Kidney (tissue), 14 donors: ENCODE data around the gene IL22. TPM values are rescaled to one million over a fixed set of nuclear protein-coding genes. Genes with fewer than 3 reads are reported as not detected.

Source experiments
- DNase-seq, 5 donors: peaks; one replicate each; pipeline ENCODE4 v3.0.0-alpha.2; 2013 to 2020
- FAIRE-seq: peaks from 2 replicates; lab custom pipeline; 2012; peaks lifted over from hg19 to GRCh38; lab: Jason Lieb, UNC
- H3K27ac ChIP-seq, 2 donors: one replicate each; pipeline ENCODE4 v1.7.0; 2013; ENCODE audit warnings: low read depth in 2 of 2, low read length in 2 of 2, inconsistent platforms in 1 of 2
- H3K27me3 ChIP-seq: one replicate; pipeline ENCODE4 v1.7.1; 2013; ENCODE audit warnings: low read length, inconsistent platforms; ENCODE audit not compliant: control insufficient read depth, insufficient read depth
- H3K36me3 ChIP-seq, 3 donors: one replicate each; pipeline versions ENCODE4 v1.7.0 to v1.7.1; 2013; ENCODE audit warnings: low read length in 3 of 3, control low read depth in 1 of 3, inconsistent platforms in 1 of 3; ENCODE audit not compliant: insufficient read depth in 3 of 3, control insufficient read depth in 2 of 3
- H3K4me1 ChIP-seq, 3 donors: one replicate each; pipeline versions ENCODE4 v1.7.0 to v1.7.1; 2013; ENCODE audit warnings: low read length in 3 of 3, inconsistent platforms in 1 of 3, low read depth in 1 of 3; ENCODE audit not compliant: control insufficient read depth in 2 of 3, insufficient read depth in 2 of 3
- H3K4me3 ChIP-seq, 3 donors: one replicate each; pipeline versions ENCODE4 v1.7.0 to v1.8.1; 2013; ENCODE audit warnings: low read length in 3 of 3, control low read depth in 1 of 3, inconsistent platforms in 1 of 3
- H3K9ac ChIP-seq, 3 donors: one replicate each; pipeline versions ENCODE4 v1.7.0 to v1.7.1; 2013; ENCODE audit warnings: low read length in 3 of 3, control low read depth in 1 of 3, inconsistent platforms in 1 of 3
- H3K9me3 ChIP-seq, 3 donors: one replicate each; pipeline versions ENCODE4 v1.7.0 to v1.7.1; 2013; ENCODE audit warnings: low read length in 3 of 3, control low read depth in 1 of 3, inconsistent platforms in 1 of 3; ENCODE audit not compliant: control insufficient read depth in 2 of 3, insufficient read depth in 1 of 3
- CTCF ChIP-seq: IDR thresholded peaks from 3 replicates; pipeline ENCODE4 v1.5.1; 2012; ENCODE audit warnings: mild to moderate bottlenecking, moderate library complexity, borderline replicate concordance; ENCODE audit not compliant: insufficient read depth; ENCODE audit errors: extremely low read depth
- intact Hi-C: fragments of 100-400 bp; cut with DNase I; formaldehyde crosslinking; loops from one replicate; pipeline ENCODE4 v1.11.1; 2022
- polyA plus RNA-seq: library from polyadenylated mRNA; stranded (reverse); fragments of 350-450 nt; fragmentation: Illumina TruSeq; extraction: RNeasy Lipid Tissue Mini Kit (QIAGEN cat#74804); gene quantifications from one replicate; pipeline ENCODE4 v1.2.3, GENCODE V29; 2014; ENCODE audit warnings: low read depth, low replicate concordance; ENCODE audit not compliant: insufficient read depth
- total RNA-seq: library from RNA; stranded (reverse); fragmentation: NEBNext Ultra II Directional; extraction: Animal tissue kit (Norgen Biotek cat#: 25700); gene quantifications from one replicate; pipeline ENCODE4 v1.2.1, GENCODE V29; 2021
- donor health status: control.
- donor health status: control.
- donor health status: control.
- donor health status: control.
- donor health status: control.
- donor health status: DM: yes; HTN: yes; CAD: no.
- donor health status: Normal renal cell carcinoma (clear cell type).

IL22 gene
- total and polyA plus RNA-seq, 2 donors from 2014 or later, result not detected

GRCh38 chr12:68293347-68293746 lies 39.9 kb upstream of the IL22 start:
- DNase-seq (no peak), FAIRE-seq (no peak)
- H3K9me3 ChIP-seq, result no peaks in the 10 kb centered on the region
- H3K36me3 ChIP-seq, result peaks cover 0 to 3% (median 0%) of the 10 kb centered on the region in 3 donors
- no peak overlapping the region for H3K9ac ChIP-seq
- H3K27ac ChIP-seq, result no peak overlapping the region
- no peak overlapping the region for H3K4me3 ChIP-seq
- intact Hi-C loops, result no loop called here
- no peaks in the 10 kb centered on the region for H3K27me3 ChIP-seq
- no peaks in the 10 kb centered on the region for H3K4me1 ChIP-seq
- no peak for TF ChIP-seq CTCF

DNA sequence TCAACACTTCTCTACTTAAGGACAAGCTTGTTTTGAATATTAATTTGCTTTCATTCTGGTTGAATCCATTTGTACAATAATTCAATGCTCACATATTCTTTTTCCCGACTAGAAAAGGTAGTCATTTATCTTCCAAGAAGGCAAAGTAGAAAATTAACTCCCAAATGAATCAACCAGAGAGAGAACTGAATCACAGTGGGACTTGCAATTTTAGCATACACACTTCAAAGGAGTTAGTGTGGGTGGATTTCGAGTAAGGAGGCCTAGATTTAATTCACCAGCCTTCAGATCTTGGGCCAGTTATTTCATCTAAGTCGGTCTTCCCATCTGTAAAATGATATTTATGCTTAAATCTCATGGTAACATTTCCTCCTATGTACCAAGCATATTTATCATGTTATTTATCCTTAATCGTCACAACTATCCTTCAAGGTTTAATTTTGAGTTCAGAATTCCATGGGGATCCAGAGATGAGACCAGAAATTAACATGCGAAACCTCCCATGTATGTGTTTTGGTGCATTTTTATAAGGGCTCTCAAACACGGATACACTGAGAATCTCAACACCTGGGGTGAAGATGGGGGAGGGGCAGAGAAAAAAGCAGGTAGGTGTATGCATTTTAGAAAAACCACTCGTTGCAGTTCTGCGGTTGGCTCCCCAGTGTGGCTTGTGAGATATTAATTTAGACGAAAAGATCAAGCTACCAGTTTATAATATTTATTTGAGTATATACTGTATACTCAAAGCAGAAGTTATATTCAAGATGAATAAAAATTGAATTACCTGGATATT lies 38.9 kb upstream of the IL22 start:
- Histone ChIP-seq H3K36me3 (no peaks in the 10 kb centered on the region), H3K4me3 (no peak overlapping the region), H3K27ac (no peak overlapping the region), H3K4me1 (no peaks in the 10 kb centered on the region), H3K9me3 (no peaks in the 10 kb centered on the region), H3K9ac (no peak overlapping the region), H3K27me3 (no peaks in the 10 kb centered on the region)
- intact Hi-C loops, result no loop called here
- FAIRE-seq, result no peak
- DNase-seq, result no peak
- TF ChIP-seq CTCF, result no peak

DNA sequence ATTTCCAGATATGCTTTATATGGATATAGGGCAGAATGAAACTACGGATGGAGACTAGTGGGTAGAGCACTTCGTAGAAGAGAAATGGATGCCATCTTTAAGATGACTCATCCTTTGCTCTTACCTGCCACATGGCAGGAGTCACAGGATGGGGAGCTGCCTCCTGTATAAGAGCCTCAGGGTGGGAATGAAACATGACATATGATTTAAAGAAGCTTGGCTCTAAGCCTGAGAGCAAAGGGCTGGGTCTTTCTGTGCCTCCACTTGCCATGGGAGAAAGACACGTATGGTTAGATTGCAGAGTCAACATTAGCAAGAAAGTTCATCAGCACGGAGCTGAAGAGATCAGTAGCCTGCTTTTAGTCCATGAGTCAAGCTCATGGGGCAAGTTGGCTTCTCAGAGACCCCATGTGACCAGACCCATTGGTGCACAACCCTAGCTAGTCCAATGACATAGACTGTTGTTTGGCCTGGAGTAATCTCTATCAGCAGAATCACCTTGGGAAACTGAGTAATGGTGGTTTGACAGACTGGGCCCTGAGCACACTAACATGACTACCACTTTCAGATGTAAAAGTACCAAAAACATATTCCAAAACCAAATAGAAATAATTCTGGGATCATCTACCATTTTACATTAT lies 38.1 kb upstream of the IL22 start:
- intact Hi-C loops, result no loop called here
- Histone ChIP-seq H3K4me3 (no peak overlapping the region), H3K27me3 (no peaks in the 10 kb centered on the region), H3K9ac (no peak overlapping the region), H3K27ac (no peak overlapping the region), H3K4me1 (no peaks in the 10 kb centered on the region), H3K36me3 (no peaks in the 10 kb centered on the region), H3K9me3 (no peaks in the 10 kb centered on the region)
- FAIRE-seq, result no peak
- TF ChIP-seq CTCF, result no peak
- no peak for DNase-seq
